Mesendoderm (in vitro differentiated cells): Measurements from ENCODE around the gene FCN3.

ENCODE experiments used
- DNase-seq: peaks from one replicate; pipeline ENCODE4 v3.0.0; 2013
- H2AK5ac ChIP-seq: 2 replicates; pipeline ENCODE4 v1.6.1; 2013; ENCODE audit warnings: low read length, inconsistent platforms
- H2BK120ac ChIP-seq: 2 replicates; pipeline ENCODE4 v1.6.1; 2013; ENCODE audit warnings: low read depth, mild to moderate bottlenecking, low read length, moderate library complexity, mixed read lengths
- H2BK15ac ChIP-seq: replicated peaks from 2 replicates; pipeline ENCODE4 v1.6.1; 2013; ENCODE audit warnings: low read depth, mild to moderate bottlenecking, moderate library complexity
- H2BK5ac ChIP-seq: 2 replicates; pipeline ENCODE4 v1.6.1; 2013; ENCODE audit warnings: low read length, inconsistent platforms
- H3K18ac ChIP-seq: 2 replicates; pipeline ENCODE4 v1.6.1; 2013; ENCODE audit warnings: mild to moderate bottlenecking, low read length, mixed read lengths
- H3K23ac ChIP-seq: one replicate; pipeline ENCODE4 v1.6.1; 2013; ENCODE audit warnings: low read length
- H3K27ac ChIP-seq: 2 replicates; pipeline ENCODE4 v1.5.1; 2013; ENCODE audit warnings: low read depth, mild to moderate bottlenecking, inconsistent platforms, low read length, moderate library complexity
- H3K27me3 ChIP-seq: 2 replicates; pipeline ENCODE4 v1.6.1; 2013; ENCODE audit warnings: low read length, control low read depth, mild to moderate bottlenecking, inconsistent platforms; ENCODE audit not compliant: insufficient read depth, poor library complexity
- H3K36me3 ChIP-seq: 2 replicates; pipeline ENCODE4 v1.6.1; 2013; ENCODE audit warnings: low read length, inconsistent platforms; ENCODE audit not compliant: control insufficient read depth, insufficient read depth
- H3K4ac ChIP-seq: one replicate; pipeline ENCODE4 v1.6.1; 2013; ENCODE audit warnings: low read depth, mild to moderate bottlenecking, low read length, moderate library complexity
- H3K4me1 ChIP-seq: 2 replicates; pipeline ENCODE4 v1.6.1; 2013; ENCODE audit warnings: low read depth, low read length, inconsistent platforms; ENCODE audit not compliant: control insufficient read depth
- H3K4me2 ChIP-seq: 2 replicates; pipeline ENCODE4 v1.6.1; 2013; ENCODE audit warnings: low read length
- H3K4me3 ChIP-seq: 2 replicates; pipeline ENCODE4 v1.5.1; 2013; ENCODE audit warnings: mild to moderate bottlenecking, low read length
- H3K56ac ChIP-seq: one replicate; pipeline ENCODE4 v1.6.1; 2013; ENCODE audit warnings: low read length
- H3K79me1 ChIP-seq: 2 replicates; pipeline ENCODE4 v1.6.1; 2013; ENCODE audit warnings: low read length, inconsistent platforms
- H3K79me2 ChIP-seq: 2 replicates; pipeline ENCODE4 v1.6.1; 2013; ENCODE audit warnings: mild to moderate bottlenecking, low read length; ENCODE audit not compliant: control insufficient read depth, insufficient read depth
- H3K9ac ChIP-seq: 2 replicates; pipeline ENCODE4 v1.6.1; 2013; ENCODE audit warnings: low read length, inconsistent platforms
- H4K5ac ChIP-seq: one replicate; pipeline ENCODE4 v1.6.1; 2013; ENCODE audit warnings: low read length
- H4K8ac ChIP-seq: one replicate; pipeline ENCODE4 v1.6.1; 2013; ENCODE audit warnings: low read depth, mild to moderate bottlenecking, control low read depth, low read length, moderate library complexity
- WGBS: extraction: QIAGEN DNeasy Blood & Tissue Kit; methylation state at CpG from one replicate; pipeline ENCODE4 v1.1.7; 2013; ENCODE audit warnings: low lambda C conversion rate, missing lambda C conversion rate; ENCODE audit not compliant: insufficient coverage; ENCODE audit errors: extremely low coverage; 5-methylcytosine and 5-hydroxymethylcytosine counted together

FCN3 gene

DNA sequence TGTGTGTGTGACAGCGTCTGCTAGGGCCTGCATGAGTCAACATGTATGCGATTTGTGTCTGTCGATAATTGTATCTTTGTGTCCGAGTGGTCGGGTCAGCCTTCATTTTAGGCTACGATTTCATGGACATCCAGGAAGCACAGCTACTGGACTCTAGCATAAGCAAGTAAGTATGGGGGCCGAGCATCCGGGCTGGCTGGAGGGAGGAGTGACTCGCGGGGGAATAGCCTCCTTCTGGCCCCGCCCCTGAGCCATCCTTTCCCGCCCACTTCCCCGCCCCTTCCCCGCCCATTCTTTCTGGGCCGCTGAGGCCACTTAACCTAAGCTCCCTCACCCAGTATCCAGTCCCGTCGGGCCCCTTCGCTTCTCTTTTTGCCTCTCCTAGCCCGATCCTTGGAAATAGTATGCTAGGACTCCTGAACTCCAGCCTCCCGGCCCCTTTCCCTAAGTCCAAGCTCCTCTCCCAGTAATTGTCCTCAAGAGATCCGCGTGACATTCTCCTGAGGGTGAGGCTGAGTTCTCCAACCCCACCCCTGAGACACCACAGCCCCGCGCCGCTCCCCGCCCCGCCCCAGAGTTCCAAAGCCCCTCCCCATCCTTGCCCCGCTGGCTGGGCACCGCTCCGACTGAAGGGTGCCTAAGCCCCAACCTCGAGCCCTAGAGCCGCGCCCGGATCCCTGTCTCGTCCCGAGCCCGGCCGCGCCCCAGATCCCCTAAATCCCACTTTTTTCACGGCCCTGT, 9.1 kb downstream of the FCN3 start:
- Histone ChIP-seq H3K79me2 (no peaks in the 10 kb centered on the region), H3K4me2 (peak overlapping the region; percentile 81), H3K23ac (no peak overlapping the region), H3K56ac (peak overlapping the region; percentile 62), H3K27ac (no peak overlapping the region), H2AK5ac (no peak overlapping the region), H2BK5ac (no peak overlapping the region), H3K79me1 (no peaks in the 10 kb centered on the region), H2BK15ac (no peak overlapping the region), H4K5ac (no peak overlapping the region), H3K4ac (no peak overlapping the region), H3K18ac (no peak overlapping the region), H4K8ac (no peak overlapping the region), H2BK120ac (no peak overlapping the region), H3K9ac (peak overlapping the region; percentile 89), H3K4me3 (peak overlapping the region; percentile 53), H3K27me3 (no peaks in the 10 kb centered on the region), H3K36me3 (no peaks in the 10 kb centered on the region), H3K4me1 (peaks cover 3% of the 10 kb centered on the region)
- peak; percentile 94 for DNase-seq
- WGBS, result no CpG with 5 or more reads among the region's 40 CpGs

DNA sequence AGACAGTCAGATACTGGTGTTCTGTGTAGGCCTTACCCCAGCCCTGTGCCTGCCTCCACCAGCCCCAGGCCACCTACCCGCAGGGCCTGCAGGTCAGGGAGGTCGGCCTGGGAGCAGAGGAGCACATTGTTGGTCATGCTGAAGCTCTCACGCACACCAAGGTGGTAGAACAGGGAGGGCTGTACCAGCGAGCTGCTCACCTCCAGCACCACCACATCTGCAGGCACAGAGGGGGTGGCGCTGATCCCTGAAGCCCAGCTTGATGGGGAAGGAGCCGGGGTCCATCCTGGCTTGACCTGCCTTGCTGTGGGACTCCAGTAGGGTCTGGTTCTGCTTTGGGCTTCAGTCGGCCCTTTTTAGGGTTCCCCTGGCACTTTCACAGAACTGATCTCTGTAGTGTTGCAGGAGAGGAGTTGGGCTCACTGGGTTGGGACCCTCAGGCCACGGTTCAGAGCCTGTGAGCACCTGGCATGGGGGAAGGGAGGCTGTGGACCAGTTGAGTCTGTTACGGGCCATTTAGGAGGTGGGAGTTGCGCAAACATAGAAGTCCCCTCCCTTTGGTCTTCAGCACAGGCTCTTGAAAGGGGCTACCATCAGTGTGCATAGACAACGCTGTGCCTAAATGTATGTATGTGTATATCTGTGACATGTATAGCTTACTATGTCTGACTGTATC, 9.8 kb downstream of the FCN3 start:
- H3K4me3 ChIP-seq, result no peak overlapping the region
- DNase-seq, result no peak
- no peak overlapping the region for H2BK15ac ChIP-seq
- no CpG with 5 or more reads among the region's 11 CpGs for WGBS
- H2BK120ac ChIP-seq, result no peak overlapping the region
- no peak overlapping the region for H3K9ac ChIP-seq
- no peaks in the 10 kb centered on the region for H3K27me3 ChIP-seq
- H4K8ac ChIP-seq, result no peak overlapping the region
- H3K56ac ChIP-seq, result peak overlapping the region; percentile 42
- no peak overlapping the region for H3K18ac ChIP-seq
- no peaks in the 10 kb centered on the region for H3K79me2 ChIP-seq
- no peak overlapping the region for H2BK5ac ChIP-seq
- H3K23ac ChIP-seq, result no peak overlapping the region
- no peak overlapping the region for H3K4ac ChIP-seq
- no peak overlapping the region for H3K4me2 ChIP-seq
- H3K79me1 ChIP-seq, result no peaks in the 10 kb centered on the region
- H2AK5ac ChIP-seq, result peak overlapping the region; percentile 23
- peaks cover 6% of the 10 kb centered on the region for H3K4me1 ChIP-seq
- no peak overlapping the region for H3K27ac ChIP-seq
- H3K36me3 ChIP-seq, result no peaks in the 10 kb centered on the region
- H4K5ac ChIP-seq, result no peak overlapping the region

DNA sequence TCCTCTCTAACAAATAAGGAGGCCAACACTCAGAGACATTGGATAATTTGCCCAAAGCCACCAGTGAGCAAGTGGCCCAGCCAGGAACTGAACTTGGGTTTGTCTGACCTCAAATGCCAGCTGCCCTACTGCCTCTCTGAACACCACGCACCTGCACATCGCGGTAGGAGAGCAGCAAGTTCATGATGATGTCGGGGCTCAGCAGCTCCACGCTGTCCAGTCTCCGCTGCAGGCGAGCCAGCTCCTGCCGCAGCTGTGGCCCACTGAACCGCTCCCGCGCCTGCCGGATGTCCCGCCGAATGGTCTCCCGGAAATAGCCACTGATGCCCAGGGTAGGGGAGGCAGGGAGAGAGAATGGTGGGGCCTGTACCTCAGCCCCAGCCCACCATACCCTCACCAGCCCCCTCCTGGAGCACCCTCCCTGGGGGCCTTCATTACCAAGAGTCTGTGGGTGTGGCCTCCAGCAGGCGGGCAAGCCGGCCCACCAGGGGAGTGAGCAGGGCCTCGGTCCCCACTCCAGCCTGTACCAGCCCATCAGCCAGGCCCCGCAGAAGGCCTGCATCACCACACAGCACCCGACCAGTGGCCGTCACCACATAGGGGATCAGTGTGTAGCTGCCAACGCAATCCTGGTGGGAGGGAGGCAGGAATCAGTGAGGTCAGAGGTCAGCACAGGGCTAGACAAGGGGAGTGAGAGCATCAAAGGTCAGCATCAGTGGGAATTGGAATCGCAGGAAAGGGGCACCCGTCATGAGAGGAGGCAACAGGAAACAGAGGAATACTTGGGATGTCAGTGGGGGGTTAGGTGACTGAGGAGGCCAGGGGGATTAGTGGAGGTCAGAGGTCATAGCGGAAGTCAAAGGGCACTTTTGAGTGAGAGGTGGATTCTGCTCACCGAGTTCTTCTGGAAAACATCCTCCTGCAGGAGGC, 10.6 kb downstream of the FCN3 start:
- Histone ChIP-seq H3K4me3 (no peak overlapping the region), H3K4me1 (peaks cover 7% of the 10 kb centered on the region), H3K4me2 (no peak overlapping the region)

DNA sequence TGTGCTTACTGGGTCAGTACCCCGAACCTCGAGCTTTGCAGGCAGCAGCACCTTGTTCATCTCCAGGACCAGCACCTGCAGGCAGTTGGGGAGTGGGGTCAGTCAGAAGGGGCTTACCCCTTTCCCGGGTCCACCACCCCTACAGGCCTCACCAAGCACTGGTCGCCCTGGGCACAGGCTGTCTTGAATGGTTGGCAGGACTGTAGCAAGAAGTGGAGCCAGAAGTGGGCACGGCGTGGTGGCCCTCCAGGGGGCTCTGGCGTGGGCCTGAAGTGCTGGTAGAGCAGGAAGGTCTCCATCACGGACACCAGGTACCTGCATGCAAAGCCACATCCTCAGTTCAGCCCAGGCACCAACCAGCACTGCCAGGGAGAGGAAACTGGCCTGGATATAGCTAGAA, 13.1 kb downstream of the FCN3 start:
- Histone ChIP-seq H3K4me3 (no peak overlapping the region), H4K8ac (no peak overlapping the region), H3K4ac (no peak overlapping the region), H3K27me3 (no peaks in the 10 kb centered on the region), H3K23ac (no peak overlapping the region), H3K18ac (no peak overlapping the region), H2BK120ac (no peak overlapping the region), H2BK5ac (no peak overlapping the region), H3K36me3 (no peaks in the 10 kb centered on the region), H2AK5ac (no peak overlapping the region), H3K4me1 (peaks cover 9% of the 10 kb centered on the region), H3K79me1 (no peaks in the 10 kb centered on the region), H3K79me2 (no peaks in the 10 kb centered on the region), H3K9ac (no peak overlapping the region), H3K27ac (no peak overlapping the region), H3K56ac (no peak overlapping the region), H4K5ac (no peak overlapping the region), H3K4me2 (no peak overlapping the region), H2BK15ac (no peak overlapping the region)
- DNase-seq, result no peak
- WGBS, result no CpG with 5 or more reads among the region's 8 CpGs

More for the DNA sequence above, 10.6 kb downstream of the FCN3 start:
- no peak for DNase-seq
- Histone ChIP-seq H2AK5ac (no peak overlapping the region), H3K36me3 (no peaks in the 10 kb centered on the region), H4K5ac (no peak overlapping the region), H3K27me3 (no peaks in the 10 kb centered on the region), H3K18ac (no peak overlapping the region), H3K79me1 (no peaks in the 10 kb centered on the region), H2BK5ac (no peak overlapping the region), H2BK120ac (no peak overlapping the region), H3K27ac (no peak overlapping the region), H2BK15ac (no peak overlapping the region), H3K4ac (no peak overlapping the region), H3K23ac (no peak overlapping the region), H3K56ac (no peak overlapping the region), H4K8ac (no peak overlapping the region), H3K79me2 (no peaks in the 10 kb centered on the region), H3K9ac (no peak overlapping the region)
- WGBS, result no CpG with 5 or more reads among the region's 26 CpGs

DNA sequence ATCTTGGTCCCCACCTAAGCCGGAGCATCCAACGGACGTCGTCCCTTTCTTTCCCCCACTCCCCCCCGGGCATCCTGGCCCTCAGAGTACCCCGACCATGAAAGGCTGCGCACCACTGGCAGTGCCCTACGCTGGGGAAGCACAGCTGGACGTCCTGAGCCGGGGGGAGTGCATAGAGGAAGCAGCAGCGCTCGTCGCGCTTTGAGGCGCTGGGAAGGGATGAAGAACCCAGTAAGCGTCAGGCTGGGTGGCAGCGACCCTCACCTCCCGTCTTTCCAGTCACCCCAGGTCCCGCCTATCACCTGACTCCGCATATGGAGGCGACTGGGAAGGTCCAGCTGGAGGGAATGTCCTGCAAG, 13.6 kb downstream of the FCN3 start:
- Histone ChIP-seq H3K4me3 (peak overlapping the region; percentile 24), H3K9ac (peak overlapping the region; percentile 67), H3K27ac (no peak overlapping the region), H2BK5ac (no peak overlapping the region), H3K36me3 (no peaks in the 10 kb centered on the region), H3K4me1 (peaks cover 9% of the 10 kb centered on the region), H3K4ac (no peak overlapping the region), H3K4me2 (peak overlapping the region; percentile 68), H2BK15ac (no peak overlapping the region), H2BK120ac (no peak overlapping the region), H4K5ac (no peak overlapping the region), H3K23ac (no peak overlapping the region), H3K18ac (no peak overlapping the region), H2AK5ac (no peak overlapping the region), H3K79me1 (no peaks in the 10 kb centered on the region), H4K8ac (no peak overlapping the region), H3K27me3 (no peaks in the 10 kb centered on the region), H3K79me2 (no peaks in the 10 kb centered on the region), H3K56ac (peak overlapping the region; percentile 94)
- WGBS, result no CpG with 5 or more reads among the region's 21 CpGs
- DNase-seq, result no peak
